Psoas muscle (tissue), 8 donors: Measurements from ENCODE around the gene EXOC3L2. TPM values are rescaled to one million over a fixed set of nuclear protein-coding genes. Genes with fewer than 3 reads are reported as not detected.

Source experiments
- ATAC-seq, 4 donors: fragments of 200-7000 bp; cut with Tn5 transposase; one replicate each; pipeline ENCODE4 v1.9.1; 2020; ENCODE audit warnings: moderate library complexity in 3 of 4, mild to moderate bottlenecking in 2 of 4
- DNase-seq, 2 donors: peaks; one replicate each; pipeline ENCODE4 v3.0.0-alpha.2; 2020
- H3K27ac ChIP-seq: fragments of 200-600 bp; one replicate; pipeline ENCODE4 v1.8.0; 2022
- H3K27me3 ChIP-seq, 3 donors: fragments of 200-600 bp in 1 of 3; one replicate each; pipeline versions ENCODE4 v1.6.1 to v1.8.0; 2013 to 2022; ENCODE audit warnings: low read length in 2 of 3, mild to moderate bottlenecking in 2 of 3, moderate library complexity in 1 of 3; ENCODE audit not compliant: insufficient read depth in 3 of 3
- H3K36me3 ChIP-seq, 2 donors: fragments of 200-600 bp in 1 of 2; one replicate each; pipeline versions ENCODE4 v1.6.1 to v1.8.0; 2013 to 2022; ENCODE audit warnings: low read depth in 1 of 2, mild to moderate bottlenecking in 1 of 2, moderate library complexity in 1 of 2; ENCODE audit not compliant: insufficient read depth in 1 of 2
- H3K4me1 ChIP-seq: fragments of 200-600 bp; one replicate; pipeline ENCODE4 v1.8.0; 2022
- H3K4me3 ChIP-seq: fragments of 200-600 bp; one replicate; pipeline ENCODE4 v1.8.0; 2022; ENCODE audit warnings: mild to moderate bottlenecking
- H3K9me3 ChIP-seq: fragments of 200-600 bp; one replicate; pipeline ENCODE4 v1.8.0; 2022
- WGBS, 3 donors: extraction: QIAGEN DNeasy Blood & Tissue Kit; methylation state at CpG; one replicate each; pipeline versions ENCODE4 v1.1.6 to v1.1.7; 2013; 5-methylcytosine and 5-hydroxymethylcytosine counted together
- intact Hi-C, 2 donors: fragments of 100-400 bp; cut with DNase I; formaldehyde crosslinking; loops; one replicate each; pipeline versions ENCODE4 v1.11.0 to v1.14.2; 2022
- polyA plus RNA-seq, 3 donors: library from polyadenylated mRNA; stranded (reverse); fragments of 200-250 nt; gene quantifications; one replicate each; pipeline ENCODE4 v1.2.3, GENCODE V29; 2013
- total RNA-seq, 4 donors: library from RNA; stranded (reverse); fragmentation: NEBNext Ultra II Directional in 2 of 4; extraction: Animal tissue kit (Norgen Biotek cat#: 25700) in 2 of 4; gene quantifications; one replicate each; pipeline versions ENCODE4 v1.2.1 to v1.2.4, GENCODE V29; 2021 to 2023
- TF ChIP-seq, protein P1 (sequence below): fragments of 200-600 bp; IDR thresholded peaks from one replicate; pipeline ENCODE4 v1.8.0; 2022; ENCODE audit warnings: antibody characterized with exemption
- donor health status: healthy with polysubstance abuse.
- donor health status: DM: no; HTN: no; CAD: no; lungs with moderate emphysema.
- donor health status: Bipolar disorder and iron deficiency.
- donor health status: healthy.
- donor health status: DM: yes; HTN: yes; CAD: no.
- donor health status: DM: no; HTN: no; CAD: no.
- donor health status: DM: no; HTN: no; CAD: no.
- donor health status: DM: yes; HTN: yes; CAD: no.

EXOC3L2 gene
- total and polyA plus RNA-seq, 7 donors = 0.17 to 1.3 (median 0.62) TPM

DNA sequence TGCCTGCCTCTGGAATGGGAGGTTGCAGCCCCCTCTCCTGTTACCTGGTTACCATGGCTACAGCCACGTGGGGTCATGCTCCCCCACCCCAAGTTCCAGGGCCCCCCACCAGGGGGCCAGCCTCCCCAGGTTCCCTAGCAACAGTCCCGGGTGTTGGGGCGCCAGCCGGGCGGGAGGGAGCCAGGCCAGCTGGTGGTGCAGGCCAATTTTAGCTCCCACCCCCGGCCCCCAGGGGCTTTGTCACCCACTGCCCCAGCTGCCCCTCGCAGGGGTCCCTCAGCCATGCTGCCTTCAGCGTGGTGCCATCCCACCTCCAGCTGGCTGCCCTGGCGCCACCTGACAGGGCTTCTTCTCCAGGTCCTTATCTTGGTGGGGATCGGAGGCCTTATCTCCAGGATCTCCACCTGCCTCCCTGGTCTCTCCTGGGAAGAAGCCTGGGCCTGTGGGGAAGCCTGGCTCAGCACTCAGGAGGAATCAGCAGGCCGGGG lies 8.9 kb upstream of the EXOC3L2 start:
- Histone ChIP-seq H3K4me1 (peaks cover 16% of the 10 kb centered on the region), H3K9me3 (no peaks in the 10 kb centered on the region), H3K27me3 (no peaks in the 10 kb centered on the region), H3K36me3 (no peaks in the 10 kb centered on the region), H3K27ac (no peak overlapping the region), H3K4me3 (no peak overlapping the region)
- TF ChIP-seq, protein P1, sequence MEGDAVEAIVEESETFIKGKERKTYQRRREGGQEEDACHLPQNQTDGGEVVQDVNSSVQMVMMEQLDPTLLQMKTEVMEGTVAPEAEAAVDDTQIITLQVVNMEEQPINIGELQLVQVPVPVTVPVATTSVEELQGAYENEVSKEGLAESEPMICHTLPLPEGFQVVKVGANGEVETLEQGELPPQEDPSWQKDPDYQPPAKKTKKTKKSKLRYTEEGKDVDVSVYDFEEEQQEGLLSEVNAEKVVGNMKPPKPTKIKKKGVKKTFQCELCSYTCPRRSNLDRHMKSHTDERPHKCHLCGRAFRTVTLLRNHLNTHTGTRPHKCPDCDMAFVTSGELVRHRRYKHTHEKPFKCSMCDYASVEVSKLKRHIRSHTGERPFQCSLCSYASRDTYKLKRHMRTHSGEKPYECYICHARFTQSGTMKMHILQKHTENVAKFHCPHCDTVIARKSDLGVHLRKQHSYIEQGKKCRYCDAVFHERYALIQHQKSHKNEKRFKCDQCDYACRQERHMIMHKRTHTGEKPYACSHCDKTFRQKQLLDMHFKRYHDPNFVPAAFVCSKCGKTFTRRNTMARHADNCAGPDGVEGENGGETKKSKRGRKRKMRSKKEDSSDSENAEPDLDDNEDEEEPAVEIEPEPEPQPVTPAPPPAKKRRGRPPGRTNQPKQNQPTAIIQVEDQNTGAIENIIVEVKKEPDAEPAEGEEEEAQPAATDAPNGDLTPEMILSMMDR = peak; percentile 4
- 66 to 68% (median 67%) methylated on average over 6 to 11 of the region's 11 CpGs for WGBS, 3 donors
- DNase-seq = no peak
- ATAC-seq = no peak
- intact Hi-C loops = loop anchor here (5.0 kb wide), 1 partner anchor 83 kb away; no protein-coding TSS in a partner anchor

- H3K4me3 ChIP-seq = peak overlapping the region; percentile 88
- no peaks in the 10 kb centered on the region for H3K27me3 ChIP-seq
- no peaks in the 10 kb centered on the region for H3K9me3 ChIP-seq
- no peak overlapping the region for H3K27ac ChIP-seq
- peaks cover 16% of the 10 kb centered on the region for H3K4me1 ChIP-seq
- TF ChIP-seq, protein P1 = no peak
- intact Hi-C loops = loop anchor here (5.0 kb wide), 1 partner anchor 84 kb away; no protein-coding TSS in a partner anchor
- no peaks in the 10 kb centered on the region for H3K36me3 ChIP-seq
- no peak for DNase-seq
- peak in 1 of 4 donors; percentile 57 for ATAC-seq
- 74 to 77% (median 74%) methylated on average over 12 of the region's 12 CpGs for WGBS, 3 donors
Measured at GRCh38 chr19:45253396-45254027, 8.3 kb upstream of the EXOC3L2 start.

- DNase-seq (peak in 1 of 2 donors; percentile 59), ATAC-seq (peak in 3 of 4 donors; percentile 26 to 37 (median 29))
- TF ChIP-seq, protein P1 = no peak
- H3K27ac ChIP-seq = peak overlapping the region; percentile 66
- intact Hi-C loops = loop anchor here (5.0 kb wide), 1 partner anchor 86 kb away; no protein-coding TSS in a partner anchor
- 2 to 11% (median 3%) methylated on average over 22 to 57 of the region's 57 CpGs for WGBS, 3 donors
- no peaks in the 10 kb centered on the region for H3K27me3 ChIP-seq
- no peaks in the 10 kb centered on the region for H3K9me3 ChIP-seq
- H3K4me3 ChIP-seq = peak overlapping the region; percentile 88
- no peaks in the 10 kb centered on the region for H3K36me3 ChIP-seq
- peaks cover 16% of the 10 kb centered on the region for H3K4me1 ChIP-seq
Measured at GRCh38 chr19:45251452-45252354, 6.5 kb upstream of the EXOC3L2 start.

- ATAC-seq (peak; percentile 66 to 78 (median 73)), DNase-seq (peak; percentile 64 to 77)
- Histone ChIP-seq H3K36me3 (no peaks in the 10 kb centered on the region), H3K27ac (peak within 1 kb of the TSS; percentile 66), H3K4me1 (peaks cover 16% of the 10 kb centered on the region), H3K4me3 (peak within 1 kb of the TSS; percentile 88), H3K27me3 (no peaks in the 10 kb centered on the region), H3K9me3 (no peaks in the 10 kb centered on the region)
- TF ChIP-seq, protein P1 = no peak
- intact Hi-C loops = loop anchor here (5.0 kb wide), 1 partner anchor 86 kb away; no protein-coding TSS in a partner anchor
- WGBS, 3 donors = 0 to 1% (median 1%) methylated on average over 31 to 57 of the region's 58 CpGs
Measured at GRCh38 chr19:45250832-45251451, 5.7 kb upstream of the EXOC3L2 start, which contains the start of gene MARK4. MARK4 (plus strand) TSS chr19:45251271; CDS start chr19:45251589, 318 bp downstream.
